NCI-H2196 treated with DMSO at 0.1 percent for 48 hours (cell line): ENCODE measurements around the gene PEG3.

Experiments
- DNase-seq: peaks from one replicate; lab custom pipeline; 2025; ENCODE audit not compliant: unreplicated experiment; lab: John Stamatoyannopoulos, UW

The PEG3 gene

DNA sequence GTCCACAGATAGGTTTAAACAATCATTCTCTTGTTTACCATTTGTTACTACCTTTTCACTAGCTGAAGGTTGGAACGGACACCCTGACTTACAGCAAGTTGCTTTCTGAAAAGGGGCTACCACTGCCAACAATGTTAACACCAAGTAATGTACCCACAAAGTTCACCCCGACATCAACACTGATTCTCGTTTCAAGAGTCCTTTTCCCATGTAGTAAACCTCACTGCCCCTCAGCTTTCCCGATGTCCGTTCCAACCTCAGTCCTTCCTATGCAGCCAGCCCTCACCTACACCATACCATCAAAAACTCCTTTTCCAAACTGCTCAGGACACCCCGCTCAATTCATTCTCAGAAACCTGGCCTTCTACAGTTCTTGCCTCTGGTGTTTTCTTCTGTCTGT, 29.0 kb downstream of the PEG3 start:
- no peak for DNase-seq

DNA sequence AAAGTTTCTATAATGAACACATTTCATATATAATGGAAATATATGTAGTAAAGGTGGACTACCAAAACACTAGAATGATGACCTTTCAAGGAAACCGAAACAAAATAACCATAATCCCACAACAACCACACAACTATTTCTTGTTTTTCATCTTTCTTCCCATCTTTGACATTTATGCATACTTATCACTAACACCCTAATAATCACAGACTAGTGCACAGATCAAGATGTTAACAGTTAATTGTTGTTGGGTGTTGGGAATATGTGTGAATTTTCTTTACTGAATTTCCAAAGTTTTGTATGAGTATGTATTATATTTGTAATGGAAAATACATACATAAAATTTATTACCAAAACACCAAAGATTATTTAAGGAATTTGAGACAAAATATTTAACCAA, 30.3 kb downstream of the PEG3 start:
- no peak for DNase-seq

DNA sequence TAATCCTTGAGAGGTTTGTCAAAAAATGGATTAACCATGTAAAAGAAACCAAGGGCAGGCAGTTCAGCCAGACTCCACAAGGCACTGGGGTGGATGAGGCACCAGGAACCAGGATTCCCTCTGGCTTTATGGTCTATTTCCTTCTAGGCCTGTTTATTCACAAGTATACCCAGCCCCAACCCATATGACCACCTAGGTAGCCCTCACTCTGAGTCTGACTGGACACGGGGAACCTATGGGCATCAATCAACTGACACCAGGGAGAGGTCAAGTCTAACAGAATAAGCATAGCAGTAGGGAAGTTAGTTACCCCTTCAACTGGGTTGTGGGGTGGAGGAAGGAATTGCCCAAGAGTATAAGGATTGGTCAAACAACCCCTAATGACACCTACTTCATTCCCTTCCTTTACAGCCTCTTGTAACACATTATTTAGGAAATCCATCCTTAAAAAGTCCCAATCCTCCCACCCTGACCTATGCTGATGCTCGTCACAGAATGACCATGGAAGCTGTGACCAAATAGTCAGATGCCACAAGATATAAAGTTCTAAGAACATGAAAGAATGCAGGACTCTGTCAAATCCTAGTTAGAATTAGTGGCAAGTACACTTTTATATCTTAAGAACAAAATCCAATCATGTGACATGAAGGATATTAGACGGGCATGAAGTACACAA, 31.7 kb downstream of the PEG3 start:
- no peak for DNase-seq

DNA sequence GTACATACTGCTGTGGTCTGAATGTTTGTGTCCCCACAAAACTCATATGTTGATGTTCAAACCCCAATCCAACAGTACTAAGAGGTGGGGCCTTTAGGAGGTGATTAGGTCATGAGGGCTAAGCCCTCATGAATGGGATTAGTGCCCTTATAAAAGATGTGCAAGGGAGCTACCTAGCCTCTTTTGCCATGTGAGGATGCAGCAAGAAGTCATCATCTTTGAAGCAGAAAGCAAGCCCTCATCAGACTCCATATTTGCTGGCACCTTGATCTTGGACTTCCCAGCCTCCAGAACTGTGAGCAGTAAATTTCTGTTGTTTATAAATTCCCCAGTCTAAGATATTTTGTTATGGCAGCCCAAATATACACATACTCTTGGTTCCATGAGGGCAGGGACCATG, 33.9 kb downstream of the PEG3 start:
- no peak for DNase-seq
